ENCODE measurements around the gene HEPHL1. TPM values are rescaled to one million over a fixed set of nuclear protein-coding genes. Genes with fewer than 3 reads are reported as not detected.

HEPHL1 gene
- not detected in 2 replicates for total RNA-seq
- not detected for total RNA-seq (2013)
- polyA plus RNA-seq: not detected in 2 replicates
- polyA minus RNA-seq: not detected in 2 replicates

DNA sequence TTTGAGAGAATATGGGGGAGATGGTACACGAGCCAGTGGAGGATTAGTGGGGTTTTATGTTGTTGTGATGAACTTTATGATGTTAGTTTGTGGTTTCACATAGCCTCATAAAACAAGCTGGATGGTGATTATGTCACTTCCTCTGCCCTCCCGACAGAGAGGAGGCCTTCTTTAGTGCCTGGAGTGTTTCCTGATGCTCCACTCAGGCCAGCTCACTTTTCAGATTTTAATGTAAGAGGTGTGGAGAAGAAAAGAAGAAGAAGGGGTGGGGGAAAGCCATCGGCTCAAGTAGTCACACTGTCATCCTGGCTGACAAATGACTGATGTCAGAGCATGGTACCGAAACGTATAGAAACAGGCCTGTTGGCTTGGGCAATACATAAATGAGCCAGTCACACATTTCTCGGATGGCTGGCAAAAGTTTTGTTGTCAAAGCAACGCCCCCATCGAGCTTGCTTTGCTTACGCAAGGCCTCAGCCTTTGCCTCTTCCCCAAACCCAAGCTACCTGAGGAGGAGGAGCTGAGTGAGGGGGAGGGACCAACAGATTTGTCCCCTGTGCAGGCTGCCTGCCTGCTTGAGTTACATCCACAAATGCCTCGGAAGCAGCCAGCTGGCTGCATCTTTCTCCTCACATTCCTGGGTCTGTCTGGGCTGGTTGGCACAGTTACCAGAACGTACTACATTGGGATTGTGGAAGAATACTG is at the start of gene HEPHL1:
TSS of gene HEPHL1 (plus strand) at position 578 of the 705 bp plus-strand sequence. CDS start at position 593, 15 bp downstream.
- H3K9ac ChIP-seq (ENCODE audit: low read length): no peak within 1 kb of the TSS
- POLR2A ChIA-PET: no interaction called here

GRCh38 chr11:93972790-93973189 is 48.4 kb upstream of the HEPHL1 start:
- TF ChIP-seq, protein P1, sequence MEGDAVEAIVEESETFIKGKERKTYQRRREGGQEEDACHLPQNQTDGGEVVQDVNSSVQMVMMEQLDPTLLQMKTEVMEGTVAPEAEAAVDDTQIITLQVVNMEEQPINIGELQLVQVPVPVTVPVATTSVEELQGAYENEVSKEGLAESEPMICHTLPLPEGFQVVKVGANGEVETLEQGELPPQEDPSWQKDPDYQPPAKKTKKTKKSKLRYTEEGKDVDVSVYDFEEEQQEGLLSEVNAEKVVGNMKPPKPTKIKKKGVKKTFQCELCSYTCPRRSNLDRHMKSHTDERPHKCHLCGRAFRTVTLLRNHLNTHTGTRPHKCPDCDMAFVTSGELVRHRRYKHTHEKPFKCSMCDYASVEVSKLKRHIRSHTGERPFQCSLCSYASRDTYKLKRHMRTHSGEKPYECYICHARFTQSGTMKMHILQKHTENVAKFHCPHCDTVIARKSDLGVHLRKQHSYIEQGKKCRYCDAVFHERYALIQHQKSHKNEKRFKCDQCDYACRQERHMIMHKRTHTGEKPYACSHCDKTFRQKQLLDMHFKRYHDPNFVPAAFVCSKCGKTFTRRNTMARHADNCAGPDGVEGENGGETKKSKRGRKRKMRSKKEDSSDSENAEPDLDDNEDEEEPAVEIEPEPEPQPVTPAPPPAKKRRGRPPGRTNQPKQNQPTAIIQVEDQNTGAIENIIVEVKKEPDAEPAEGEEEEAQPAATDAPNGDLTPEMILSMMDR (IDR thresholded peaks at IDR 0.05): no peak
- TF ChIP-seq EZH2 (IDR thresholded peaks at IDR 0.05; ENCODE audit: borderline replicate concordance, insufficient read depth, low read depth, low read length, poor library complexity, severe bottlenecking): no peak
- Histone ChIP-seq H3K27ac (ENCODE audit: low read length in 2 of 2) (no peak overlapping the region), H3K27me3 (replicated peaks in 1 of 4; ENCODE audit: control extremely low read depth in 1 of 4, control insufficient read depth in 3 of 4, insufficient read depth in 4 of 4, low read length in 3 of 4) (no peaks in the 10 kb centered on the region), H3K4me1 (ENCODE audit: control insufficient read depth in 2 of 2, insufficient read depth in 2 of 2, low read length in 2 of 2) (no peaks in the 10 kb centered on the region), H3K4me3 (ENCODE audit: control extremely low read depth in 1 of 5, extremely low read depth in 1 of 5, insufficient read depth in 1 of 5, low read depth in 2 of 5, low read length in 4 of 5) (no peak overlapping the region), H2AFZ (ENCODE audit: insufficient read depth, low read depth, low read length, poor library complexity, severe bottlenecking) (no peak overlapping the region), H3K4me2 (replicated peaks; ENCODE audit: low read depth, low read length, poor library complexity, severe bottlenecking) (no peak overlapping the region), H3K9ac (ENCODE audit: low read length) (no peak overlapping the region), H3K9me3 (ENCODE audit: control extremely low read depth in 1 of 3, control insufficient read depth in 2 of 3, insufficient read depth in 1 of 3, low read length in 2 of 3) (peaks cover 0 to 6% (median 2%) of the 10 kb centered on the region in 3 donors), H4K20me1 (ENCODE audit: control insufficient read depth, insufficient read depth, low read length, poor library complexity, severe bottlenecking) (no peaks in the 10 kb centered on the region), H3K36me3 (replicated peaks in 1 of 2; ENCODE audit: control extremely low read depth in 1 of 2, control insufficient read depth in 1 of 2, extremely low read depth in 1 of 2, insufficient read depth in 2 of 2, low read length in 1 of 2) (no peaks in the 10 kb centered on the region), H3K79me2 (ENCODE audit: control insufficient read depth, insufficient read depth, low read length) (no peaks in the 10 kb centered on the region)
- no peak overlapping the region for H3K27ac Mint-ChIP-seq
- ATAC-seq (ENCODE audit: low read depth): no peak
- peaks cover 3% of the 10 kb centered on the region for H3K27me3 Mint-ChIP-seq
- H3K4me1 Mint-ChIP-seq: no peaks in the 10 kb centered on the region
- H3K9me3 Mint-ChIP-seq (ENCODE audit: insufficient read depth): peaks cover 2% of the 10 kb centered on the region
- CTCF ChIA-PET: no interaction called here
- POLR2A ChIA-PET: no interaction called here
- 51% methylated on average over 2 of the region's 2 CpGs for WGBS (ENCODE audit: insufficient coverage)
- no peak overlapping the region for H3K4me3 Mint-ChIP-seq
- DNase-seq: no peak
- intact Hi-C loops (cut with micrococcal nuclease): no loop called here

More for the DNA sequence above, at the start of gene HEPHL1:
- H3K27me3 Mint-ChIP-seq: peaks cover 5% of the 10 kb centered on the region
- intact Hi-C loops (cut with micrococcal nuclease): no loop called here
- no peak for ATAC-seq (ENCODE audit: low read depth)
- H3K4me1 ChIP-seq (ENCODE audit: control insufficient read depth in 2 of 2, insufficient read depth in 2 of 2, low read length in 2 of 2): no peaks in the 10 kb centered on the region
- CTCF ChIA-PET: no interaction called here
- no peak within 1 kb of the TSS for H3K27ac Mint-ChIP-seq
- 70% methylated on average over 7 of the region's 11 CpGs for WGBS (ENCODE audit: insufficient coverage)
- no peaks in the 10 kb centered on the region for H3K79me2 ChIP-seq (ENCODE audit: control insufficient read depth, insufficient read depth, low read length)
- H2AFZ ChIP-seq (ENCODE audit: insufficient read depth, low read depth, low read length, poor library complexity, severe bottlenecking): no peak within 1 kb of the TSS
- no peak for DNase-seq
- peaks cover 4% of the 10 kb centered on the region for H3K9me3 Mint-ChIP-seq (ENCODE audit: insufficient read depth)
- no peaks in the 10 kb centered on the region for H3K36me3 ChIP-seq (replicated peaks in 1 of 2; ENCODE audit: control extremely low read depth in 1 of 2, control insufficient read depth in 1 of 2, extremely low read depth in 1 of 2, insufficient read depth in 2 of 2, low read length in 1 of 2)
- no peak within 1 kb of the TSS for H3K27ac ChIP-seq (ENCODE audit: low read length in 2 of 2)
- no peak within 1 kb of the TSS for H3K4me3 ChIP-seq (ENCODE audit: control extremely low read depth in 1 of 5, extremely low read depth in 1 of 5, insufficient read depth in 1 of 5, low read depth in 2 of 5, low read length in 4 of 5)
- TF ChIP-seq, protein P1 (IDR thresholded peaks at IDR 0.05): no peak
- no peak for TF ChIP-seq EZH2 (IDR thresholded peaks at IDR 0.05; ENCODE audit: borderline replicate concordance, insufficient read depth, low read depth, low read length, poor library complexity, severe bottlenecking)
- no peaks in the 10 kb centered on the region for H3K4me1 Mint-ChIP-seq
- H3K4me2 ChIP-seq (replicated peaks; ENCODE audit: low read depth, low read length, poor library complexity, severe bottlenecking): no peak within 1 kb of the TSS
- H3K4me3 Mint-ChIP-seq: no peak within 1 kb of the TSS
- H3K9me3 ChIP-seq (ENCODE audit: control extremely low read depth in 1 of 3, control insufficient read depth in 2 of 3, insufficient read depth in 1 of 3, low read length in 2 of 3): peaks cover 0 to 3% (median 0%) of the 10 kb centered on the region in 3 donors
- H3K27me3 ChIP-seq (replicated peaks in 1 of 4; ENCODE audit: control extremely low read depth in 1 of 4, control insufficient read depth in 3 of 4, insufficient read depth in 4 of 4, low read length in 3 of 4): peaks cover 0 to 4% (median 0%) of the 10 kb centered on the region in 4 experiments
- H4K20me1 ChIP-seq (ENCODE audit: control insufficient read depth, insufficient read depth, low read length, poor library complexity, severe bottlenecking): no peaks in the 10 kb centered on the region

All from B cell (primary cell).